OCI-LY3 (cell line): ENCODE measurements around the gene PITPNC1.

Experiments used
- CTCF ChIP-seq: fragments of 200-600, 300-600 bp; sonication (generic); IDR thresholded peaks from 2 replicates; pipeline ENCODE4 v1.5.1; 2014; ENCODE audit warnings: antibody characterized with exemption, low read length, low read depth
- EZH2phosphoT487 ChIP-seq: fragments of 200-600 bp; shearing (Covaris generic); IDR thresholded peaks from 2 replicates; pipeline ENCODE4 v1.6.1; 2018; ENCODE audit warnings: antibody characterized with exemption, mixed run types, low read depth

DNA sequence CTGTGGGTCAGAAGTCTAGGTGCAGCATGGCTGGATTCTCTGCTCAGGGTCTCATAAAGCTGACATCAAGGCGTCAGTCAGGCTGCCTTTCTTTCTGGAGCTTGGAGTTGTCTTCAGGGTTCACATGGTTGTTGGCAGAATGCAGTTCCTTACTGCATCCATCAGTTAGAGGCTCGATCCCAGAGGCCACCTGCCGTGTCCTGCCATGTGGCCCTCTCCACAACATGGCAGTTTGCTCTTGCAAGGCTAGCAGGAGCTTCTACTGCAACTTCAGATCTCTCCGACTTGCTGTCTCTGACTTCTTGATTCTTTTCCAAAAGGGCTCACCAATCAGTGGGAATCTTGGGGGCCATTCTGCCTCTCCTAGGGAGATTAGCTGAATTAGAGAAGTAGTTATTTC lies 11.9 kb downstream of the PITPNC1 start:
- TF ChIP-seq CTCF (no peak), EZH2phosphoT487 (no peak)
